Measurements from ENCODE around the gene ABLIM1.
A peak's percentile ranks its signal among the peaks of the same experiment; 100 is the strongest.

ABLIM1 gene

DNA sequence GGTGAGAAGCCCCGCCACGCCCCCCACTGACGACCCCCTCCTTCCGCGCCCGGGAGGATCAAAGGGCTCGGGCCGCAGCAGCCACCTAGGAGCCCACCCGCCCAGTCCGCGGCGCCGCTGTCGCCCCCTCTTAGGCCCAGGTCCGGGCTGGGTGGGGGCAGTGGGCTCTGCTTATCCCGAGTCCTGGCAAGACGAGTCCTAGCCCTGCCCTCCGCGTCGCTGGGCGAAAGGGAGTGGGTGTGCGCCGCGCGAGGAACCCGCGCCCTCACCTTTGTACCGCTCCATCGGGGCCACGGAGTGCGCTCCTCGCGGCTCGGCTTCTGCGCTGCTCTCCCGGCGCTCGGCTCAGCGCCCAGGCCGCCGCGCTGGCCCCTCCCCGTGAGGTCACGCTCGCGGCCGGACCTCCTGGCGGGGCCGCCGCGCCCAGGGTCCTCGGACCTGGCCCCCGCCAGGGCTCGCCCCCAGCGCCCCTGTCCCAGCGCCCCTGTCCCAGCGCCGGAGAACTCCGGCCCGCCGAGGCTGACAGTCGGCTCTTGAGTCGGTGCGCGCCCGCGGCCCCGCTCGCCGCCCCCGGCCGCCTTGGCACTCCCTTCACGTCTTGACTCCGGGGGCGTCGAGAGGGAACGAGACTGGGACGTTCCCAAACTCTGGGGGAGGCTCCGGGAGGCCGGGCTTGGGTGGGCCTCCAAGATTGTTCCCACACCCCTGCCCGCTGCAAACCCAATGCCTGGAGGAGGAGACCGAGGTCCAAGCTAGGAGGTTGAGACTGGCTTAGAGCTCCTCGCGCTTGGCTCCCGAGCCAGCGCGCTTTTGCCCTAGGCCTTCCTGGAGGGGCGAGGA lies 253.7 kb downstream of the ABLIM1 start, which contains the start of gene AFAP1L2 (continued):
- no peak for TF ChIP-seq ZNF19 (tag by site-specific recombination; IDR thresholded peaks at IDR 0.05; ENCODE audit: low read depth)
- peak; percentile 39; the same call in 1 of the 2 replicates for TF ChIP-seq KLF9 (tag by site-specific recombination; IDR thresholded peaks at IDR 0.05; ENCODE audit: low read depth)

DNA sequence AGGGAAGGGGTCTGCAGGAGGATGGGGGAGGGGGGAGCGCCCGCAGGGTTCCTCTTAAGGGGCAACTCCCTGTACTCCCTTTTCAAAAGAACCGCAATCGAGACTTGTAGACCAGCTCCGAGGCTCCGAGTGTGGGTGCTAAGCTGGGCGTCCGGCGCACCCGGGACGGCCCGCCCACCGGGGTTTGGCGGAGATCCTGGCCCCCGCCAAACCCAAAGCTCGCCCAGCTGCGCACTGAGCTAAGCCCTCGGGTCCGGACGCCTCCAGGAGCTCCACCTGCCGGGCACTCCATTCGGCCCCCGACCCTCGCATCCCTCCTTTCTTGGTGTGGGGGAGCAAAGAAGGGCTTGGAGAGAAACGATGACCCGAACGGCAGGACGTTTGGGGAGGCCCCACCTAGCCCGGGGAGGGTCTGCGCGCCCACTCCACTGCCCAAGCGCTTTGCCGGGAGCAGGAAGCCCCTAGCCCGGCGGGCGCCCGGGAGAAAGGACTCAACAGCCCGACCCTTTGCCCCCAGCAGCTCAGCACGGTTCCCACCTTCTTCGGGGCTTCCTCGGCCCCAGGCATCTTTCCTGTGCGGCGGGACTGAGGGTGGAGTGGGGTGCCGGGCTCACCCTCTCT lies 254.4 kb downstream of the ABLIM1 start:
- Histone ChIP-seq H3K4me1 (ENCODE audit: control insufficient read depth, insufficient read depth, low read length) (no peaks in the 10 kb centered on the region), H3K9me3 (ENCODE audit: control insufficient read depth, insufficient read depth, low read depth, low read length) (no peaks in the 10 kb centered on the region), H3K27ac (ENCODE audit: extremely low read depth, low read depth, low read length) (no peak overlapping the region), H3K4me3 (ENCODE audit: low read depth, low read length) (peak overlapping the region; percentile 53), H3K36me3 (ENCODE audit: control insufficient read depth in 2 of 2, insufficient read depth in 1 of 2, low read length in 2 of 2) (no peaks in the 10 kb centered on the region)
- ChIA-PET CTCF (interaction anchor here (0.6 to 2.0 kb wide), 7 partner anchors 36 to 607 kb away, joined by 3 to 7 read pairs (median 3); no protein-coding TSS in a partner anchor), POLR2A (interaction anchor here (1.0 kb wide), 2 partner anchors 36 to 100 kb away, joined by 3 read pairs; no protein-coding TSS in a partner anchor)
- TF ChIP-seq ZSCAN30 (tag by site-specific recombination; IDR thresholded peaks at IDR 0.05): no peak
- no peak for TF ChIP-seq ZNF488 (tag by site-specific recombination; IDR thresholded peaks at IDR 0.05)
- TF ChIP-seq, protein P1, sequence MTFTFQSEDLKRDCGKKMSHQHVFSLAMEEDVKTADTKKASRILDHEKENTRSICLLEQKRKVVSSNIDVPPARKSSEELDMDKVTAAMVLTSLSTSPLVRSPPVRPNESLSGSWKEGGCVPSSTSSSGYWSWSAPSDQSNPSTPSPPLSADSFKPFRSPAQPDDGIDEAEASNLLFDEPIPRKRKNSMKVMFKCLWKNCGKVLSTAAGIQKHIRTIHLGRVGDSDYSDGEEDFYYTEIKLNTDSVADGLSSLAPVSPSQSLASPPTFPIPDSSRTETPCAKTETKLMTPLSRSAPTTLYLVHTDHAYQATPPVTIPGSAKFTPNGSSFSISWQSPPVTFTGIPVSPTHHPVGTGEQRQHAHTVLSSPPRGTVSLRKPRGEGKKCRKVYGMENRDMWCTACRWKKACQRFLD (tag by site-specific recombination; IDR thresholded peaks at IDR 0.05): no peak
- no peak for TF ChIP-seq ZNF530 (tag by site-specific recombination; IDR thresholded peaks at IDR 0.05; ENCODE audit: low read depth)
- no peak for TF ChIP-seq ZNF10 (tag by site-specific recombination; IDR thresholded peaks at IDR 0.05)
- no peak for TF ChIP-seq ZNF777 (tag by site-specific recombination; IDR thresholded peaks at IDR 0.05; ENCODE audit: borderline replicate concordance)
- no peak for TF ChIP-seq KLF7 (tag by site-specific recombination; IDR thresholded peaks at IDR 0.05; ENCODE audit: borderline replicate concordance)
- TF ChIP-seq ZBTB26 (tag by site-specific recombination; optimal IDR thresholded peaks at IDR 0.05): no peak
- TF ChIP-seq ZNF132 (tag by site-specific recombination; IDR thresholded peaks at IDR 0.05; ENCODE audit: borderline replicate concordance): no peak
- TF ChIP-seq, protein P2, sequence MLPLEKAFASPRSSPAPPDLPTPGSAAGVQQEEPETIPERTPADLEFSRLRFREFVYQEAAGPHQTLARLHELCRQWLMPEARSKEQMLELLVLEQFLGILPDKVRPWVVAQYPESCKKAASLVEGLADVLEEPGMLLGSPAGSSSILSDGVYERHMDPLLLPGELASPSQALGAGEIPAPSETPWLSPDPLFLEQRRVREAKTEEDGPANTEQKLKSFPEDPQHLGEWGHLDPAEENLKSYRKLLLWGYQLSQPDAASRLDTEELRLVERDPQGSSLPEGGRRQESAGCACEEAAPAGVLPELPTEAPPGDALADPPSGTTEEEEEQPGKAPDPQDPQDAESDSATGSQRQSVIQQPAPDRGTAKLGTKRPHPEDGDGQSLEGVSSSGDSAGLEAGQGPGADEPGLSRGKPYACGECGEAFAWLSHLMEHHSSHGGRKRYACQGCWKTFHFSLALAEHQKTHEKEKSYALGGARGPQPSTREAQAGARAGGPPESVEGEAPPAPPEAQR (tag by site-specific recombination; IDR thresholded peaks at IDR 0.05): no peak
- TF ChIP-seq ZNF391 (tag by site-specific recombination; IDR thresholded peaks at IDR 0.05; ENCODE audit: borderline replicate concordance, low read depth): no peak
- no peak for TF ChIP-seq ELK4 (IDR thresholded peaks at IDR 0.05; ENCODE audit: borderline replicate concordance, low read depth, low read length)
- TF ChIP-seq ZSCAN16 (tag by site-specific recombination; IDR thresholded peaks at IDR 0.05): no peak
- TF ChIP-seq ZNF654 (tag by site-specific recombination; IDR thresholded peaks at IDR 0.05; ENCODE audit: low read depth): no peak
- no peak for TF ChIP-seq OSR2 (tag by site-specific recombination; IDR thresholded peaks at IDR 0.05)
- no peak for TF ChIP-seq ZBTB11 (tag by site-specific recombination; conservative IDR thresholded peaks at IDR 0.05; ENCODE audit: low read depth)
- no peak for TF ChIP-seq ZNF2 (tag by site-specific recombination; IDR thresholded peaks at IDR 0.05)
- TF ChIP-seq ZNF114 (tag by site-specific recombination; IDR thresholded peaks at IDR 0.05): no peak
- TF ChIP-seq ZNF426 (tag by site-specific recombination; IDR thresholded peaks at IDR 0.05): no peak
- TF ChIP-seq ZNF549 (tag by site-specific recombination; IDR thresholded peaks at IDR 0.05): no peak
- TF ChIP-seq HOXA7 (CRISPR knock-in tag; IDR thresholded peaks at IDR 0.05; ENCODE audit: borderline replicate concordance): no peak
- no peak for TF ChIP-seq ZBTB6 (tag by site-specific recombination; IDR thresholded peaks at IDR 0.05)
